HG02588 (cell line): Measurements from ENCODE around the gene ACKR2.

ENCODE experiments used
- ATAC-seq: cut with Tn5 transposase; IDR thresholded peaks from one replicate; pipeline ENCODE4 v1.9.1; 2021; ENCODE audit warnings: mild to moderate bottlenecking, moderate library complexity; ENCODE audit not compliant: unreplicated experiment

Gene ACKR2

GRCh38 chr3:42884324-42884723 lies 75.1 kb downstream of the ACKR2 start:
- no peak for ATAC-seq

DNA sequence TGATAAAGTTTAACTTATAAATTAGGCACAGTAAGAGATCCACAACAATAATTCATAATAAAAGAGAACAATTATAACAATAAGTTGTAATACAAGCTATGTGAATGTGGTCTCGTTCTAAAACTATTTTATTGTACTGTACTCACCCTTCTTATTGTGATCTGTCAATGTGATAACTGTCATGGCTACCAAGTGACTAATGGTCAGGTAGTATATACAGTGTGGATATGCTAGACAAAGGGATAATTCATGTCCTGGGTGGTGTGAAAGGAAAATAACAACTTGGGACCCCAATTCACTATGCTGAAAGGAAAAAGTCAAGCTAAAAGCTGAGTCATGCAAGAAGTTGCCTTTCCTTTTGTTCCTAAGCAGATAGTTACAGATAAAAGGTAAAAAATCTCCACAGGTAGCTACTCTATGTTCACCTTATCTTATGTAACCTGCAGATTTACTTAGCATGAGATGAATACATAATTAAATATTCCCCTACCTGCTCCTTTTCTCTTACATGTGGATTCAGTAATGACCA lies 77.1 kb downstream of the ACKR2 start:
- ATAC-seq: no peak

GRCh38 chr3:42887084-42887483 lies 77.8 kb downstream of the ACKR2 start:
- no peak for ATAC-seq

DNA sequence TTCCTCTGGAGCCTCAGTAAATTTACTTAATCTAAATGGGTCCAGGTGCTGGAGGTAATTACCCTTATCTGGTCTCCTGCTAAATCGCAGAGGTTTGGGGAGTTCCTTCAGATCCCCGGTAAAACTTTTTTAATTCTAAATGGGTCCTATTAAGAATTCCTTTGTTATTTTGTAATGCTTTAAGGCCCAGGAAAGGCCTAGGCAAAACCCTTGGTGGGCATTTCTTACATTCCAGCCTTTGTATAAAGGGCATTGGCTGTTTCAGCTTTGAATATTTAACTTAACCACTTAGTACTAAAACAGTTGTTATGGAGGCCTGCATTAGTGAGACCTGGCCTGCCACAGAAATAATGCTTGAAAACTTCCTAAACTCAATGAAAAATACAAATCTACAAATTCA lies 81.8 kb downstream of the ACKR2 start:
- ATAC-seq: no peak

GRCh38 chr3:42892169-42892568 lies 82.9 kb downstream of the ACKR2 start:
- no peak for ATAC-seq

GRCh38 chr3:42892807-42893206 lies 83.6 kb downstream of the ACKR2 start:
- ATAC-seq: no peak

DNA sequence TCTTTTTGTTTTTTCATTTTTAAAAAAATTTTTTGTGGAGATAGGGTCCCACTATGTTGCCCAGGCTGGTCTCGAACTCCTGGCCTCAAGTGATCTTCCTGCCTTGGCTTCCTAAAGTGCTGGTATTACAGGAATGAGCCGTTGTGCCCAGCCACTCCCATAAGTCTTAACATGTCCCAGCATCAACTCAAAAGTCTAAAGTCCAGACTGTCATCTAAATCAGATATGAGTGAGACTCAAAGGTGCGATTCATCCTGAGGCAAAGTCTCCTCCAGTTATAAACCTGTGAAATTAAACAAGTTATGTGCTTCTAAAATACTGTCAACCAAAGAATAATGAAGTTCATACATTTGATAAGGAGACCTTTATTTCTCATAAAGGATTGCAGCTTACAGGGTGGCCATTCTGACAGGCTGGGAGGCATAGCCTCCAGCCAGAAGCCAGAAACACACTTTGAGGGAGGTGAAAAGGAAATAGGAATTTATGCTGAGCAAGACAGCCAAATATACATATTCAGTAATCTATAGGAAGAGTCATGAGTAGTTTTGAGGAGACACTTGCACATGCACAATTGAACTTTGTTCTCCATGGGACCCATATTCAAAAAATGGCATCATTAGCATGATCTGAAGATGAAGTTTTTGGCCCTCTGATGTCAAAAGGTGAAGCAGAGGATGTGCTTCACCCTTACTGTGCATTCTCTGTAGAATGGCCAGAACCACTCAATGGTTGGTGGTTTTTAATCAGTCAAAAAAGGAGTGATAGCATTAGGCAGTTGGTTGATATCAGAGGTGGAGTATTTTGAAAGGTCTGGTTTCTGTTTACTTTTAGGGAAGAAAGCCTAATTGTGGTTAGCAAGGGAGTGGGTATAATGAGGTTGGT lies 85.7 kb downstream of the ACKR2 start:
- no peak for ATAC-seq

GRCh38 chr3:42895580-42895868 lies 86.3 kb downstream of the ACKR2 start:
- ATAC-seq: no peak

GRCh38 chr3:42898896-42899675 lies 89.8 kb downstream of the ACKR2 start:
- no peak for ATAC-seq

DNA sequence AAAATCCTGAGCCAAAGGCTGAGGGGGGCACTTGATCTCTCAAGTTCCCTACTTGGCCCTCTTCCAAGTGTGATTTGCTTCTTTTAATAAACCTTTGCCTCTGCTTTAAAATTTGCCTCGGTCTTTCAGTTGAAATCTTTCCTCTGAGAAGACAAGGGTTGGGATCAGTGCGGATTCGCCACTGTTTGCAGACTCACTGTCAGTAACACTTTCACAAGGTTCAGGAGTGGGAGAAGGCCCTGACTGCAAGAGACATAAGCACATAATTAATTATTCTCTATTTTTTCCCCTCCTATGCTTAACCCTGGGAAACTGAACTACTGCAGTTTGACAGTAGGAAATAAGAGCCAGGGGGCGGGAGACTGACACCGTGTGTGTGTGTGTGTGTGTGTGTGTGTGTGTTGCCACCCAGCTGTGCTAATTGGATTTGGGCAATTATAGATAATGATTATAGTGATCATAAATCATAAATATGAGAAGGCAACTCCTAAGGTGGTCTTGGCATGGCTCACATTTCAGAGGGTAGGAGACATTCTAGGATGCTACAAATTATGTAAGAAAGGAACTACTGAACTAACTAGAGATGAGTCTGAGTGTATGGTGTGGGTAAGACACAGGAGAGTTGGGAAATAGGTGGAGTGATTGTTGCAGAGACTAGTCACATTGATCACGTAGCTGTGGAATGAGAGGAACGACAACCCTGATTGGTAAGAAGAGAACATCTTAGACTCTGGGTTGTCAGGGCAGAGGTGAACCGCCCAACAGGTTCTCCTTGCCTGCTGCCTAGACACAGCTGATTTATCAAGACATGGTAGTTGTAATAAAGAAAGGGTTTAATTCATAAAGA lies 91.2 kb downstream of the ACKR2 start:
- no peak for ATAC-seq

GRCh38 chr3:42901073-42901415 lies 91.8 kb downstream of the ACKR2 start:
- no peak for ATAC-seq

DNA sequence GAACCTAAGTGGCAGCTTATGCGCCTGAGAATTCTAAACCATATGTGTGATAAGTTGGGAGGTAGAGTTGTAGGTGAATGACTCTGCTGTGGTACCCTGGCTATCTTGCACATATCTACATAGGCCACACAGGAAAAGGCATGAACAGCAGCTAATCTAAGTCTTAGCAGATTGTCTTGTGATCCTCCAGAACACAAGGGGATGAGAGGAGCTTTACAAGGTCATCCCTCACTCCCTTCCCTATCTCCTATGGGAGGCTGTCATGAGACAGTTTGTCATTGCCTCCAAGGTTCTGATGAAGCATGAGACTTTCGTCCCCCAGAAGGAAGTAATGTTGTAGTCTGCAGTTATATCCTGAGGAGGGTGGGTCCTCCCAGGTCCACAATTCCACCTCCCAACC lies 93.0 kb downstream of the ACKR2 start:
- ATAC-seq: no peak

- ATAC-seq: no peak
Observed at GRCh38 chr3:42904076-42904475, 94.8 kb downstream of the ACKR2 start.

DNA sequence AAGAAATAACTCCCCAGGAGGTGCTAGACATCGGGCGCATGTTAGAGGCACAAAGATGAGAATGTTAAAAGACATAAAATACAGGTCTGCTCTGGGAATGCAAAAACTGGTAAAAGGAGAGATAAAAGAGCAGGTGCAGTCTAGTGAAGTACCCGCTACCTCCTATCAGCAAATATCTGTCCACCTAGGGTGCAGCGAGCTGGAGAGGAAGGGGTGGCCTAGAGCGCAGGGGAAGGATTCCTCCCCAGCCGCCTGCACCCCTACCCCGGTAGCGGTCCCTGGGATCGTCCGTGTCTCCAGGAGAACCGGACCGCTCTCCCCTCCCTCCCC lies 96.5 kb downstream of the ACKR2 start:
- ATAC-seq: no peak

- no peak for ATAC-seq
Observed at GRCh38 chr3:42906070-42906847, 97.0 kb downstream of the ACKR2 start, which contains the start of gene ZNF662. Gene ZNF662 (plus strand): TSS chr3:42906142. CDS start chr3:42908115, 1,973 bp downstream.

- no peak for ATAC-seq
Observed at GRCh38 chr3:42906848-42907183, 97.6 kb downstream of the ACKR2 start.

DNA sequence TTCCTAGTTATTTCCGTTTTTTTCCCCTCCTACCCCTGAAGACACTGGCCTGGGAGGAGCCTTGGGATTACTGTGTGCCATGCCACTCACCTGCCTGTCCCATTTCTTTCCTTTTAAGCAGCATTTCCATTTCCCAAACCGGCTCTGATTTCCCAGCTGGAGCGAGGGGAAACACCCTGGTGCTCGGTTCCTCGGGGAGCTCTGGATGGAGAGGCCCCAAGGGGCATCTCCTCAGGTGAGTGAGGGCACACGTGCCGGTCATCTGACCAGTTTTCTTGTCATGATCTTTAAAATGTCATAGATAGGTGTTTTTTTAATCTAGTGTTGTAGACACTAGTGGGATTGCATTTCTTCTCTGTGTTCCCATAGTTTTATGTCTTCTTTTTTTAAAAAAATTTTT lies 99.4 kb downstream of the ACKR2 start:
- no peak for ATAC-seq

DNA sequence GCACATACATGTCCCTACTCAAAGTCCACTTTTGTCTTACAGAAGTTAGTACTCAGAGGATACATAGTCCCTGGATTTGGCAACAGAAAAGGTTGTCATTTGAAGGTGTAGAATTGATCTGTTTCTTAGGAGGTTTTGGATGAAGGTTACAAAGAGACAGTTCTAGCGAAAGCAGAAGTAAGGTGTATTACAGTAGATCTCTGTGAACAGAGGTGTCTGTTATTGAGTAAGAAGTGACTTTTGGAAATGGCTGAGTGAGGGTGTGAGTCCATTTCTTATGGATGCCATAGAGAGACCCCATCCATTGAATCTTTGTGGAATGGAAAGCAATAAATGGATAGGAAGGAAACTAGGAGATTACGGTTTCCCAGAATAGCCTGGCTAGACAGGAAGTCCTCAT lies 102.3 kb downstream of the ACKR2 start:
- ATAC-seq: no peak

DNA sequence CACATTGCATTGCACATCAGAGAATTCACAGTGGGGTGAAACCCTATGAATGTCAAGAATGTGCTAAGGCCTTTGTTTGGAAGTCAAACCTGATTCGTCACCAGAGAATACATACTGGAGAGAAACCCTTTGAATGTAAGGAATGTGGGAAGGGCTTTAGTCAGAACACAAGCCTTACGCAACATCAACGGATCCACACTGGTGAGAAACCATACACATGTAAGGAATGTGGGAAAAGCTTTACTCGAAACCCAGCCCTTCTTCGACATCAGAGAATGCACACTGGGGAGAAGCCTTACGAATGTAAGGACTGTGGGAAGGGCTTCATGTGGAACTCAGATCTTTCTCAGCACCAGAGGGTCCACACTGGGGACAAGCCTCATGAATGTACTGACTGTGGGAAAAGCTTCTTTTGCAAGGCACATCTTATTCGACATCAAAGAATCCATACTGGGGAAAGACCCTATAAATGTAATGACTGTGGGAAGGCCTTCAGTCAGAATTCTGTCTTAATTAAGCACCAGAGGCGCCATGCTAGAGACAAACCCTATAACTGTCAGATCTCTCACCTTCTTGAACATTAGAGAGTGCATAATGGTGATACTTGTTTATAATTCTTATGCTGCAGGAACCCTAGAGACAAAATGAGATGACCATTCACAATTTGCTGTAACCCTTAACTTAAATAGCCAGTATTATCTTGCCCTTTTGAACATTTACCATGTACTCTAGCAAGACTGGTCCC lies 105.7 kb downstream of the ACKR2 start:
- ATAC-seq: no peak
